Stimulated activated CD8-positive, alpha-beta memory T cell treated with anti-CD3 and anti-CD28 coated beads, Interleukin-12 subunit alpha, Interleukin-12 subunit beta, amount 100 ng/mL, for 24 hours (primary cell): Measurements from ENCODE around the gene ASCL5.

ENCODE experiments used
- DNase-seq: peaks from one replicate; pipeline ENCODE4 v3.0.0-alpha.2; 2020; ENCODE audit errors: extremely low read depth

ASCL5 gene

DNA sequence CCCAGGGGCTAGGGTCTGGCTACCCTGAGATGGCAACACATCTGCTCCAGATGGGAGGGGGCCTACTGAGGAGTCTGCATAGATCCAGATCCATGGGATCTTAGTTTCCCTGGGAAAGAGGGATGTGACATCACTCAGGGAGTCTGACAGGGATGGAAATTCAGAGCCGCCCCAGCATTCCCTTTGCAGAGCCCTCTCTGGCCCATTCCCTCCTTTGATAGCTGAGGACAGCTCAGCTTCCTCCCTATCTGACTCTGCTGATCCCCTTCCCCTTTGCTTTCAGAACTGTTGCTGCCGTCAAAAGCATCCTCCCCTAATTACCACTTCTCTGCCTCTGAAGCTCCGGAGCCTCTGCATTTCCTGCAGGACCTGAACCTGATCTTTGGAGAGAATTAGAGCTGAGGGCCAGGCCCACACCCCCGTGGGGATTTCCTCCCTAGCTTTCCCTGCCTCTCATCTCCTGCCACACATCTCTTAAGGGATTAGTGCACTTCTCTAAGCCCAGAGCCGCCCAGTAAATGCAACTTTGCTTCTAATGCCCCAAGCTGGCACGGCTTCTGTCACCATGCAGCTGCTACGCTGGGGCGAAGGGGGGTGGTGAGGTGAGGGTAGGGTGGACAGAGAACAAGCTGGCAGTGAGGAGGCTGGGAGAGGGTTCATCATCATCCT, 9.5 kb upstream of the ASCL5 start:
- DNase-seq, result no peak

- no peak for DNase-seq
Observed at GRCh38 chr1:201134405-201134804, 7.4 kb upstream of the ASCL5 start.

- DNase-seq, result no peak
Observed at GRCh38 chr1:201131398-201131797, 4.4 kb upstream of the ASCL5 start.

DNA sequence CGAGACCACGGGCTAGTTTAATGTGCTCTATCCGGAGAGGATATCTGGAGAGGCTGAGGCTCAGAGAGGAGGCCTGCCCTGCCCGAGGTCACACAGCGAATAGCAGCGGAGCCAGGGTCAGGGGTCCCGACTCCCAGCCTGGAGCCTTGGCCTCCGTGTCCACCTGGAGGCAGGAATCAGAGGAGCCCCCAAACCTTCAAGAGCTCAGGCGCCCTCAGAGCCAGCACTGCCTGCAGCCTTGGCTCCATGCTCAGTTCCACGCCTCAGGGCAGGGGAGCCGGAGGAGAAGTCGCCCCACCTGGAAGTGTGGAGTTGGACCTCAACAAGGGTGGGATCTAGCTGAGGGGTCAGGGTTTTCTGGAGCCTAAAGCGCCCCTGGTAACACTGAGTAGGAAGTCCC, 2.0 kb upstream of the ASCL5 start:
- DNase-seq, result no peak

DNA sequence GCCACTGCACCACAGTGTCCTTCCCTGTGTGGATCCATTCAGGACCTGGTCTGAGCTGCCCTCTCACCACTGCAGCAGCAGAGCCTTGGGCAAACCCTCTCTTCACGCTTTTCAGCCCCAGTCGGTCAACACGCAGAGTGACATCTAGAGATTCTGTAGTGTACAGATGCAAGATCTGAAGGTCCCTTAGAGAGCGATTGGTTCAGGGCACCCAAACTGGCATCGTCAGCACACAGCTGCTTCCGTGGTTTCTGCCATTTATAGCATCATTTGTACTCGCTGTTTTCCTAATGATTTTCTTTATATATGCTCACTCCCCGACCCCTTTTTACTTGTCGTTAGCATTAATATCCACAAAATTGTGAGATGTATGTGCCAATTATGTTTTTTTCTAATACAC, 1.5 kb upstream of the ASCL5 start:
- no peak for DNase-seq

- no peak for DNase-seq
Observed at GRCh38 chr1:201127755-201128455, 921 bp upstream of the ASCL5 start.

- DNase-seq, result no peak
Observed at GRCh38 chr1:201126463-201126831, 537 bp downstream of the ASCL5 start.

- no peak for DNase-seq
Observed at GRCh38 chr1:201125800-201126199, 1.2 kb downstream of the ASCL5 start.

GRCh38 chr1:201125019-201125418, 2.0 kb downstream of the ASCL5 start:
- no peak for DNase-seq

DNA sequence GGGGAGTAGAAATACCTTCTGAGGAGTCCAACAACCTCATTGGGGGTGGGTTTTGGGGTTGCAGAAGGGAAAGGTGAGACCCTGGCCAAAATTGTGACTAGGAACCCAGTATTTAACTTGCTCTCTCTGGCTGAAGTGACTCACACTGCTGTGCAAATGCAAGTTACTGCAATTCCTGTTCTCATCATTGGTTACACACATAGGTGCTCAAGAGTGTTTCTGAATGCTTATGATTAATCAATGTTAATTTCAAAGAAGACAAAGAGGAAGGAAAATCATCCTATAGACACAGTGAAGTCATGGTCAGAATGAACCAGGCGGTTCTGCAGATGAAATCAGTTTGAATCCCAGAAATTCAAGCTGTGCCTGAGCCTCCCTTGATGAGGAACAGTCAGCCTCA, 3.1 kb downstream of the ASCL5 start:
- no peak for DNase-seq

- DNase-seq, result no peak
Observed at GRCh38 chr1:201122321-201122957, 4.5 kb downstream of the ASCL5 start.

DNA sequence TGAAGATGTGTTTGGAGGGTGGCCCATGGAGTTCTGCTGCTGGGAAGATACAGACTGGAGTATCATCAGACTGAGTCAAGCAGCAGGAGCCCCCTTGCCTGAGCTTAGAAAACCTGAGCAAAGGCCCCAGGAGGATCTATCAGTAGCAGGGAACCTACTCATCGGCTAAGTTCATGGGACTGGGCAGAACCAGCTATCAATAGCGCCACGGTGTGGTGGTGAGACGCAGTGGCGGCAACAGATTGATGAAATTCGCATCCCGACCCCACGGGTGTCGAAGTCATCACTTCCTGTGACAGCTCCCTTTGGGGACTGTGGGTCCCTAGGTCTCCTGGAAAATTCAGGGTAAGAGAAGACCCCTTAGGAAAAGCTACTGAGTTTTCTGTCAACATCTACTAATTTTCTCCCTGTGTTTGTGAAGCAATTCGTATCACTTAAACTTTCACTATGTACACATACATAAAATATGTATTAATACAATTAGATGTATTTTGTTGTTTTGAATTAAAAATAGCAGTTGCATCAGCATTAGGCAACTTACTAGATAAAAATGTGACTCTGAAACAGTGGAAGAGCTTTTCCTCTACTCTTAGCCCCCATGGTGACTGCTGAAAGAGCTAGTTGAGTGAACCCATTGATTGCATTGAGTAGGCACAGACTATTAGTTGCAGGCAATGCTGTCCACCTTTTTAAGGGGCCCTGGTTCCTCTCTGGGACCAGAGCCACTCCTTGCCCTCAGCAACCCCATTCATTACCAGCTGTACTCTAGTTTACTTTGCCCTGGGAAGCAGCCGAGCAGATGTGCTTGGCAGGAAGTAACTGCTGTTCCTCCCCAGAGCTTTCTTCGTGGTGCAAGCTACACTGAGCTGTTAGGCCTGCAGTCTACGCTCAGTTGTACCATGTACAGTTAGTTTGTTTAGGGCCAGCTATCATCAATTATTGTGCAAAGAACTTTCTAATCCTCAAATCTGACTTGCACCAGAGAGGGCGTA, 7.5 kb downstream of the ASCL5 start:
- peak; percentile 20 for DNase-seq

- no peak for DNase-seq
Observed at GRCh38 chr1:201116091-201116490, 10.9 kb downstream of the ASCL5 start.

DNA sequence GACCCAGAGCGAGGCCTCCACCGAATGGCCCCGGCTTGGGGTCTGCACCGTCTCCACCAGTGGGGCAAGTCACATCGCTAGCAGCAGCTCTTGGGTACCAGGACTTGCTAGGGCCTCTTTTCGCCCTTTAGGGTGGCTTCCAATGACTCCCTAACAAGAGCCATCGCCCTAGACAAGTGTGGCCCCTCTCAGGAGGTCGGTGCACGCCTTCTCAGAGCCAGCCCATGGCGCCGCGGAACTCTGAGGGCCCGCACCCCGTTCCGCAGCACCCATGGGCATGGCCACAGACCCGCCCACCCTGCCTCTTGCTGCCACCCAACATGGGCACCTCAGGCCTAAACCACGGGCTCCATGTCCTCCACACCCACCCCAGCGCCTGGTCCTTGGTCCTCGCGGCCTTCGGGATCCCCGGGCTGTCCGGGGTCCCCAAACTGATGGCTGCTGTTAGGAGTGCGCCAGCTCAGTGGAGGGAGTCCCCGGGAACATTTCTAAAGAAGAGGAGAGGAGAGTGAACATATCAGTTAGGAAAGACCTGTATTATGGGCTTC, 11.5 kb downstream of the ASCL5 start:
- DNase-seq, result no peak

DNA sequence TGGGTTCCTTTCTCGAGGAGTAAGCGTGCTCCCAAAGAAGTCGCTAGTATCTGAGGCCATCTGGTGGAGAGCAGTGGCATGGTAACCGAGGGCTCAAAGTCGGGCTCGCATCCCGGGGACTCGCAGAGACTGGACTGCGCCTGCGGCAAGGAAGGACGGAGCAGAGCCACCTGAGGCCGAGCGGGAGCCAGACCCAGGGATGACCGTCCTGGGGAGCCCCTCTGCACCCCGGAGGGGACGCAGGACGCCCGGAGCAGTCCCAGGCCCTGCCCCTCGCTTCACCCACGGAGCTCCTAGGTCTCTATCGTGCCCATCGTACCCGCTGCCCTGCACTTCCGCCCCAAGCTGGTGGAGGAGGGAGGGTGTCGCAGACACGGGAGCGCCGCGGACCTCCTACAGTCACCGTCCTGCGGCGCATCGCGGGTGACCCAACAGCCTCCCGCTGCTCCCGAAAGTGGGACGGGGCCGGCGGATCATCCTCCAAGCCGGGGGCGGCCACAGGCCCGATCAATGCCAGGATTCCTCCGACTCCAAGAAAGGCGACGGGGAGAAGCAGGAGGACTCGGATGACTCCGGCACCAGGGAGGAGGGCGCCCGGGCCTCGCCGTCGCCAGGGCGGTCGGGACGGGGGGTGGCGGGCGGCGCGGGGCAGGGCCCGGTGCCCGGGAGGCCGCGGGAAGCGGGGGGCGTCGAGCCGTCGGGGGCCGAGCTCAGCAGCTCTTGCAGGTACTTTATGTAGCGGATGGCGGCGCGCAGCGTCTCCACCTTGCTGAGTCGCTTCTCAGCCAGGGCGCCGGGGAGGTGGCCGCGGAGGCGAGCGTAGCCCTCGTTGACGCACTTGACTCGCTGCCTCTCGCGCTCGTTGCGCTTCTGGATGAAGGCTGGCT, 12.5 kb downstream of the ASCL5 start:
- DNase-seq, result peak; percentile 40

DNA sequence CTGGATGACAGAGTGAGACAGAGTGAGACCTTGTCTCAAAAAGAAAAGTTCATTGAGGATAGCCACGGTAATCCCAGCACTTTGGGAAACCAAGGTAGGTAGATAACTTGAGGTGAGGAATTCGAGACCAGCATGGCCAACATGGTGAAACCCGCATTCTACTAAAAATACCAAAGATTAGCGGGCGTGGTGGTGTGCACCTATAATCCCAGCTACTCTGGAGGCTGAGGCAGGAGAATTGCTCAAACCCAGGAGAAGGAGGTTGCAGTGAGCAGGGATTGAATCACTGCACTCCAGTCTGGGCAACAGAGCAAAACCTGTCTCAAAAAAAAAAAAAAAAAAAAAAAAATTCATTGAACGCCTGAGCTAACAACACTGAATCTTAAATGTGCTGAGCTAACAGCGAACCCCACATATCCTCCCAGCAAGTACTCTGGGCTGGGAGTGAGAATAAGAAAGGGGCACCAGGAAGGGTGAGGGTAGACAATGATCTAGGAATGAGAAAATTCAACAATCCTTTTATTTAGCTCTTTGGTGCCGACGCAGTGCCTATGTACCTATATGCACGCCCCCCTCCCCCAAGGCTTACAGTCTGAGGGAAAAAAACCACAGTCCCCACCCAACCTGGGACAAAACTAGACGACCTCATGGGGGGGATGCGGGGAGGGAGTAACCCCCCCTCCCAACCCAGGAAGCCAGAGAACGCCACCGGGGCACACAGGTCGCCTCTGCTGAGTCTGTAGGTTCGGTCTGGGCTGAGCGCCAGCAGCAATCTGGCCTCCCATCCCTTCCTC, 13.3 kb downstream of the ASCL5 start:
- no peak for DNase-seq

DNA sequence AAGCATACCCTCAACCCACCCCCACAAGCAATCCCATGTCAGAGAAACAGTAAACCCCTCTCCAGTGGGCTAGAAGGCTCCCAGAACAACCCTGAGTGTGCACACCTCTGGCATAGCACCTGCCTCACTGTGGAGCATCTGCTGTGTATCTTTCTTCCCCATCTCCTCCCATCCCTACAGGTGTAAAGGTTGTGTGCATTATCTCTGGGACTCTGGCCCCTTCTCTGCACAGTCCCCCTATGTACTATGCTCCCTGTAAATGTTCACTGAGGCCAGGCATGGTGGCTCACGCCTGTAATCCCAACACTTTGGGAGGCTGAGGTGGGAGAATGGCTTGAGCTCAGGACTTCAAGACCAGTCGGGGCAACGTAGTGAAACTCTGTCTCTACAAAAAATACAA, 14.1 kb downstream of the ASCL5 start:
- no peak for DNase-seq

GRCh38 chr1:201112173-201112731, 14.7 kb downstream of the ASCL5 start, which contains the start of gene CACNA1S:
TSS of gene CACNA1S (minus strand) at chr1:201112426. CDS start at chr1:201112339, 87 bp downstream.
- DNase-seq, result no peak

- no peak for DNase-seq
Observed at GRCh38 chr1:201111672-201112071, 15.3 kb downstream of the ASCL5 start.
